Measurements from ENCODE around the gene PSMA3. TPM values are rescaled to one million over a fixed set of nuclear protein-coding genes. Genes with fewer than 3 reads are reported as not detected.

The PSMA3 gene
- total RNA-seq, 1 experiment from 2014 or later, result 203 TPM

DNA sequence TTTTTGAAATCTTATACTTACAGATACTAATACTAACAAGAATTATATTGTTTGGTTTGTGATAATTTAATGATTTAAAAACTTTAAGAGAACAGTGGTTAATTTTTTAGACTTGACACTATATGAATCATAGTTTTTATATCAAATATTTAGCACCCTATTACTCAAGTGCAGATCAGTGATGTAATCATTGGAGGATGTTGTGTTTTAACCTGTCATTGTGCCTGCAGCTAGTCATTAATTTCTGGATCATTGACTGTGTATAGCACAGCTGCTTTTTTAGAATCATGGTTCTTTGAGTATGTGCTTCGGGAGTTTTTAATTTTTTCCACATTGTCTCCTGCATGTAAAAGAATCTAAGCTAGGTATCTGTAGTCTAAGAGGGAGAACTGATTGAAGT, 71.0 kb downstream of the PSMA3 start:
- peak; percentile 60 for DNase-seq (ENCODE audit: unreplicated experiment)
- Mint-ChIP-seq H3K4me1 (ENCODE audit: insufficient read depth, unreplicated experiment) (peaks cover 7% of the 10 kb centered on the region), H3K27ac (ENCODE audit: low read depth, unreplicated experiment) (no peak overlapping the region), H3K36me3 (ENCODE audit: insufficient read depth, unreplicated experiment) (peaks cover 48% of the 10 kb centered on the region), H3K9me3 (ENCODE audit: unreplicated experiment) (no peaks in the 10 kb centered on the region), H3K27me3 (ENCODE audit: insufficient read depth, unreplicated experiment) (no peaks in the 10 kb centered on the region), H3K4me3 (ENCODE audit: unreplicated experiment) (no peak overlapping the region)
- intact Hi-C loops (cut with micrococcal nuclease), result no loop called here
- ChIA-PET POLR2A (interaction anchor here (0.8 to 5.7 kb wide), 4 partner anchors 11 to 140 kb away, joined by 3 to 52 read pairs (median 4); partner anchors contain the start of gene ARID4A), CTCF (interaction anchor here (0.6 kb wide), 1 partner anchor 742 kb away, joined by 3 read pairs; no protein-coding TSS in a partner anchor)
- no peak for TF ChIP-seq CTCF (IDR thresholded peaks at IDR 0.05; ENCODE audit: unreplicated experiment)
- BruUV-seq (replicated peaks), result no TSS peak

Other genes with a start within 250 kb of the PSMA3 start
- gene ARMH4, start 92.6 kb upstream of the PSMA3 start, total RNA-seq (2022), result not detected in 2 replicates
- gene ACTR10, start 44.7 kb upstream of the PSMA3 start, total RNA-seq (2022), result 55.1 and 78.8 TPM in 2 replicates
- gene ARID4A, start 53.7 kb downstream of the PSMA3 start, total RNA-seq (2022), result 18.2 and 19.0 TPM in 2 replicates
- gene TOMM20L, start 151.1 kb downstream of the PSMA3 start, total RNA-seq (2022), result not detected in 2 replicates
- gene TIMM9, start 182.7 kb downstream of the PSMA3 start, total RNA-seq (2022), result 52.8 and 102 TPM in 2 replicates
- 19.6 and 26.2 TPM in 2 replicates for gene KIAA0586, start 182.9 kb downstream of the PSMA3 start, total RNA-seq (2022)